CD4-positive, alpha-beta T cell treated with Interleukin-17A for 1 hour (primary cell): ENCODE results near the gene LPAR1.
"Not testable (repeated sequence)": the region's sequence is repeated elsewhere in the genome, so short reads cannot be mapped to it uniquely, and the experiment has no call there.

ENCODE experiments used
- DNase-seq: peaks from one replicate; pipeline ENCODE4 v3.0.0-alpha.2; 2020

LPAR1 gene

DNA sequence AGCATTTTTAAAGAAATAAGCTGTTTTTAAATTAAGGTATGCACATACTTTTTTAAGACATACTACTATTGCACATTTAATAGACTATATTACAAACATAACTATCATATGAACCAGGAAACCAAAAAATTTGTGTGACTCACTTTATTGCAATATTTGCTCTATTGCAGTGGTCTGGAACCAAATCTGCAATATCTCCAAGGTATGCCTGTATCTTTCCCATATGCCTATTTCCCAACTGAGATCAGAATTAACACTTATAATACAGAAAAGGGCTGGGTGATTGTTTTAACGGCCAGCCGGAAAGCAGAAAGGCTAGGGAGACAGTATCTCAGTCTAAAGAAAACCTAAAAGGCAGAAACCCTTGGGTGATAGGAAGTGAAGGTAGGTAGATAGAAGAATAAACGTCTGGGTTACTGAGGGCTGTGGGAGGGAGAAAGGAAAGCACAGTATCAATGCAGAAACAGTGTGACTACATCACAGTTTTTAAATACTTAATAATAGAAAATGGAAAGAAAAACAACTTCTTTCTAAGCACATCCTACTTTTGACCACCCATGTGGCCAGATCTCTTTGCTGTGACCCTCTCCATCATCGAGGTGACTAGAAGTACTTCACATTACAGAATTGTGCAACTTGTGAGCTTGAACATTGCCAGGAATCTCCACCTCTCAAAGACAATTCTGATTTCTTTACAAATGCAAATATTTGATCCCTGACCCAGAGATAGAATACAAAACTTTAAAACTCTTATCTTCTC is 126.4 kb downstream of the LPAR1 start:
- DNase-seq = no peak

DNA sequence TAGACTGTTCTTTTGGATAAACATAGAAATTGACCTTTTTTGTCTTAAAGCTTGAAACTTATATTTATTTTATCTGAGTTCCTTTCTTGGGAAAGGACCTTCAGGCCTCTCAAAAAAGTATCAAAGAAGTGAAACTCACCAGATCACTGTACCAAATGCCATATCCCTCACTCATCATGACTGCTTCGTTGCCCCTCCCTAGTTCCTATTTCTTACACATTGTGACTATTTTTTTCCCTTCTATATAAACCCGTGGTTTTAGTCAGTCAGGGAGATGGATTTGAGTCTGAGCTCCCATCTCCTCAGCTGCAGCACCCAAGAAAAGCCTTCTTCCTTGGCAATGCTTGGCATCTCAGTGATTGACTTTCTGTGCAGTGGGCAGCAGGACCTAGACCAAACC is 129.4 kb downstream of the LPAR1 start:
- DNase-seq = no peak

GRCh38 chr9:110900917-110901316 is 137.4 kb downstream of the LPAR1 start:
- no peak for DNase-seq

DNA sequence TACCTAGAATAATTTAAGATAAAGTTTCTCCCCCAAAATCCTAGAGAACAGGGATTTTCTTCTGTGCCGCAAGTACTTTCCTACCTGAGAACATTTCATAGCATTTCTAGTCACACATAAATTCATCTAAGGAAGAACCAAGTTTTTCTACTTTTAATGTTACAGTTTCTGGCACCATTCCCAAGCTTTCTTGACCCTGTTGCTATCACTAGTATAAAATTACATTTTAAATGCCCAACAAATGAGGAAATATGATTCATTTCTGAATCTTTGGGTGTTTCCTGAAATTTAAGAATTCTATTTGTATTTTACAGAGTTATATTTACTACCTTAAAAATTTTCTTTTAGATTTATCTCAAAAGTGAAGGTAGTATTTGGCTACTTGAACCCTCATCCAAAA is 137.8 kb downstream of the LPAR1 start:
- no peak for DNase-seq

DNA sequence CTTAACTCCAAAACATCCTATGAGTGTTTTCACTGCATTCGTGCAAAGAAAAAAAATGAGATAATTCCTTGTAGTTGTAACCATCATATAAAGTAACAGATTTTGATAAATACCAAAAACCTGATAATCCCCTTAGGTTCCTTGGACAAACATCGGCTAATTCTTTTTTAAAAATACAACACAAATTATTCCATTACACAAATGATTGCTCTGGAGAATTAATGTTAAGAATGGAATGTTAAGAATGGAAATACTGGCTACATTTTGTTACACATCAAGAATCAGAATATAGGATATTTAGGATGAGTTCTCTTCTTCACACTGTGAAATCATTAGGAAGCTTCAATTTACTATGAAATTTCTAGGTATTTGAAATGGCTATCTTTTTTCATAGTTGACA is 139.4 kb downstream of the LPAR1 start:
- no peak for DNase-seq

- no peak for DNase-seq
These were observed 139.9 kb downstream of the LPAR1 start for GRCh38 chr9:110898358-110898757.

GRCh38 chr9:110897943-110898342 is 140.3 kb downstream of the LPAR1 start:
- no peak for DNase-seq

DNA sequence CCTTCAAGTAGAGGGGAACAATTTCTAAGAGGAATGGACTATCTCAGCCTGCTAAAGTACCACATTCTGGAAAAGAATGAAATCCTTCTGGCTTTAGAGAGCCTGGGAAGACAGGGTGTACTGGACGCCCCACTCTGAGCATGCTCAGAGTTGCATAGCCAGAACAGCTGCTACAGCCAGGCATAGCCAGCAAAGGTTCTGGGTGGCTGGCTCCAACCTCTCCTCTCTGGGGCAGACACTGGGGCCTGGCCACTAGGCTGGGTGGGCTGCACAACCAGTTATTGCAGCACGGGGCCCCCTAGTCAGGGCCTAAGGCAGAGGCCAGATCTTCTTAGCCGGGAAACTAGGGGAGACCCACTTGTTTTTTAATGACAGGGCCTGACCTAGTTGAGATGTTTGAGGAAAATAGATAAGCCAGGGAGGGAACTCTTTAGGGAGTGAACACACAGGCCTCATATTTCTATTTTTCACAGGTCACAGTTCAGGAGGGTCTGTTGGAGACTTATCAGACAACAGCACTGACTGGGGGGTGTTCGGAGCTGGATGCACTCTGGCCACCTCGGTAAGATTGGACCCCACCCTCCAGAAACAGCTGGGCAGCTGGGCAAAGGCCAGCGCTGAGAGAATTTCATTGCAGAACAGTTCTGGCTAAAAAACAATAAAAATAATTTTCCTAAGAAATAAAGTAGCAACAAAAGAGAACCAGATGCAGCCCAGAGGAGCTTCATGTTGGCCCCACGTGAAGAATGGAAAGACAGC is 142.9 kb downstream of the LPAR1 start:
- DNase-seq = no peak

DNA sequence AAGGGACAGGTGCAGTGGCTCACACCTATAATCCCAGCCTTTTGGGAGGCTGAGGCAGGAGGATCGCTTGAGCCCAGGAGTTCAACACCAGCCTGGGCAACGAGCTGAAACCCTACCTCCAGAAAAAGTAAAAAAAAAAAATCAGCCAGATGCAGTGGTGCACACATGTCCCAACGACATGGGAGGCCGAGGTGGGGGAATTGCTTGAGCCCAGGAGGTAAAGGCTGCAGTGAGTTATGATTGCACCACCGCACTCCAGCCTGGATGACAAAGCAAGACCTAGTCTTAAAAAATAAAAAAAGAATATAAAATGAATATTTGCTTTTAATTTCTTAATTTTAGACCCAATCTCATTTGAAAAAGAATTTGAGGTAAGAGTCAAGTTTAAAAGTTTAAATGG is 143.5 kb downstream of the LPAR1 start:
- no peak for DNase-seq

GRCh38 chr9:110892689-110893088 is 145.6 kb downstream of the LPAR1 start:
- DNase-seq = no peak

DNA sequence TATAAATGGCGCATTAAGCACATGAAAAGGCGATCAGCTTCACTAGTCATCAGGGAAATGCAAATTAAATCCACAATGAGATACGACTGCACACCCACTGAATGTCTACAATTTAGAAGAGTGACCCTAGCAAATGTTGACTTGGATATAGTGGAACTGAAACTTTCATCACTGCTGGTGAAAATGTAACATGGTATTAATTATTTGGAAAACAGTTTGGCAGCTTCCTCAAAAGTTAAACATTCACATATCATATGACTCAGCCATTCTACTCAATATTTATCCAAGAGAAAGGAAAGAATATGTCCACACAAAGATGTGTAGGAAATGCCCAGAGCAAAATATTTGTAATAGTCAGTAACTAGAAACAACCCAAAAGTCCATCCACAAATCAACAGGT is 146.5 kb downstream of the LPAR1 start:
- no peak for DNase-seq

GRCh38 chr9:110890416-110890815 is 147.9 kb downstream of the LPAR1 start:
- DNase-seq = no peak

DNA sequence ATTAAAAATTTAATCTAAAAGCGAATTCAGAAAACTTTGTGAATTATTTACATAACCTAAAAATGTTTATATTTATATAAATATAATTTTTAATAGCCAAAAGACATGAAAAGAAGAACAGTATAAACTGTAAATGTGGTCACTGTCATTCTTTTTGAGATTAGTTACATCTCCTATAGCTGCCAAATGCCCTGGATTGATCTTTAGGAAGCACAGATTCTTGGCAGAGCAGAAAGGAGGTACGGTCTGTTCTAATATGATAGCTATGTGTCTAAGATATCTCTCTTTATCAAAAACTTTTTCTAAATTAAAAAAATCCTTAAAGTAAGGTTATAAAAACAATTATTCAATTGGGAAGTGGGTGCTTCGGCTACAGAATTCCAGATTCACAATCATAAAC is 151.0 kb downstream of the LPAR1 start:
- no peak for DNase-seq

DNA sequence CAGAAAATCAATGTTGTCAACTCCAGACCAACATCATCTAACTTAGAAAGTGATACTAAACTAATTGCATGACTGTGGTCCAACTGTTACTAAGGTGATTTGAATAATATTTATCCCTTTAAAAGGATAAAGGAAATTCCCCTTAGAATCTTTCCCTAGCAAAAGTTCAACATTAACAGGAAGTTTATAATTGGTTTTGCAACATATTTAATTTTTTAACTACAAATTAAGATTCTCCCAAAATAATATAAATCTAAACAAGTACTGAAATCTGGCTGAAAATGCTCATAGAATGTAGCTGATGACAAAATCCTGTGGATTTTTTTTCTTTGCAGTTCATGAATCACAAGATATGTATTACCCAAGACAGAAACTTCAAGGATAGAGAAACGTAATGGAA is 151.4 kb downstream of the LPAR1 start:
- no peak for DNase-seq

DNA sequence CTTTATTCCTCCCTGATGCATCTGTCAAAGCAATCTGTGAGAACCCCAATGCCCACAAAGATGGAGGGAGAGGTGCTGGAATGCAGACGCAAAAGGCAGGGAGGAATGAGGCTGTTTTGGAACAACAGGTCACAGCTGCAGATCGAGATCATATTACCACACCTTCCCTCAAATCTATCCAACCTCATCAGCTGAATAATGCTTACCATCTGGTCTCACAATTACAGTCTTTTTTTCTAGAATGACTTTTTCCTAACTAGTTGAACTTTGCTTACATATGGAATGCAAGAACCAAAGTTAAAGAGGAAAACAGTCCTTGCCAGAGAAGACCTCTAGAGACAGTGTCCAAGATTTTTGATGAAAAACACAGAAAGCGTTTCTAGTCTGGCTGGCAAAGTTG is 158.1 kb downstream of the LPAR1 start:
- no peak for DNase-seq

DNA sequence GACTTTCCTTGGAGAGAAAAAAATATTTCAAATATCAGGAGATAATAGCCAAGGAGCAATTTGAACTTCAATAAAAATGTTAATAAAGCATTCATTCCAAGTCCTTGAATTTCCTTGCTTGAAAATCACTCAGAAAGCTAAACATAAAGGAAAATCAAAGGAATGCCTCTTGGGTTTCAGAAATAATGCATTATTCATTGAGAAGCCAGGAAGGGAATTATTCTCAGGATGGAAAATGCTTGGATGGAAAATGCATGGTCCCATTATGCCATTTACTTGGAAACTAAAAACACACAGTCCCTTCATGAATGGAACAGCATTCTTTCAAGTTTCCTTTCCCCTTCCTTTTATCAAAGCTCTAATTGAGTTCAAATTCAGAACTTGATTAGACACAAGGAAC is 160.9 kb downstream of the LPAR1 start:
- DNase-seq = no peak

- DNase-seq = no peak
These were observed 161.3 kb downstream of the LPAR1 start for GRCh38 chr9:110876929-110877328.

DNA sequence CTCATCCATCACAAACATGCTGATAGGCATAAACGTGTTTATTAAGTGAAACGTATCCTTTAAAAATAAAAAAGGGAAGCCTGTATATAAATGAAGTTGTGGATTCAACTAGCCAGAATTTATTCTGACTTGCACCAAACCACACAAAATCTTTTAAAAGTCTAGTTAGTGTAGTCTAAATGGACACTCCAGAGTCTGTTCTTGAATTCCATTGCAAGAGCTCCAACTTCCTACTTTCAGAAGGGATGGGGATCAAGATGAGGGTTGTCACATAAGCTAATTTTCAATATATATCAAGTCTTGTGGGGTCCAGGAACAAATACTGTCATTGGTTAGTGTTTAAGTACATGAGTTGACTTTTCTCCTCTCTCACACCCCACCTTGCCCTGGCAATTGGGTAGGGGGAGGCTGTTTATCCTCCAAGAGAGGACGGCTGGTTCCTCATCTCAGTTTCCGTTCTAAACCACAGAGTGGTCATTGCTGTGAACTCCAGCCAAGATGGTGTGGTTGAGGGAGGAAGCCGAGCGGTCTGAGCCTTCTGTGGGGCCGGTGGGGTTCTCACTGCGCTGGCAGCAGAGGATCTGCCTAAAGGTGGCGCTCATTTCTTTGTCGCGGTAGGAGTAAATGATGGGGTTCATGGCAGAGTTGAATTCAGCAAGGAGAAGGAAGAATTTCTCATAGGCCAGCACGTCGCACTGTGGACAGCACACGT is 163.2 kb downstream of the LPAR1 start:
- peak; percentile 1 for DNase-seq

DNA sequence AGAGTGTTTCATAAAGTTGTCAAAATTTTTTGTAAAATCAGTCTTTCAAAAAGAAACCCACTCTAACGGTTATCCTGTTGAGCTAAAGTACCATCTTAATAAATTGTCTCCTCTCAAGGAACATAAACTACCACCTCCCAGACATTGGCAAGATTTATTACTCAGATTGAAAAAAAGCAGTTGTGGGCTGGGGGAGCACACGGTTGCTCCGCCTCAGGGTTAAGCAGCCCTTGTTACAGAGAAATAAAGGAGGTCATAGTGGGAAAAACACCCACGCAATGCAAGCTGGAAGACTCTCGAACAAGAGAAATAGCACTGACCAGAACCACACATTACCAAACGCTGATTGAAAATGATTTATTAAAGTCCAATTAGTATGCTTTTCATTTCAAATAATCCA is 165.3 kb downstream of the LPAR1 start:
- no peak for DNase-seq

DNA sequence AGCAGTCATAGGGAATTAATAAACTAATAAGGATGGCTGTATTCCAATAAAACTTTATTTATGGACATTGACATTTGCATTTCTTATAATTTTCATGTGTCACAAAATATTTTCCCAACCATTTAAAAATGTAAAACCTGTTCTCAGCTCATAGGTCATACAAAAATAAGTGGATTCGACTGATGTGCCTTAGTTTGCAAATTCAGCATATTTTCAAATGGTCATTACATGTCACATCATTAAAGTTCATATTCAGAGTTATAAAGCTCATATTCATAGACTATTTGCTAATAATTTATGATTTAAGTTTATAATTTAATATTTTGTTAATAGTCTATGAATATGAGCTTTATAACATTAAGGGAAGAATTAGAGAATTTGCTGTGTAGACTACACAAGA is 166.5 kb downstream of the LPAR1 start:
- DNase-seq = no peak

DNA sequence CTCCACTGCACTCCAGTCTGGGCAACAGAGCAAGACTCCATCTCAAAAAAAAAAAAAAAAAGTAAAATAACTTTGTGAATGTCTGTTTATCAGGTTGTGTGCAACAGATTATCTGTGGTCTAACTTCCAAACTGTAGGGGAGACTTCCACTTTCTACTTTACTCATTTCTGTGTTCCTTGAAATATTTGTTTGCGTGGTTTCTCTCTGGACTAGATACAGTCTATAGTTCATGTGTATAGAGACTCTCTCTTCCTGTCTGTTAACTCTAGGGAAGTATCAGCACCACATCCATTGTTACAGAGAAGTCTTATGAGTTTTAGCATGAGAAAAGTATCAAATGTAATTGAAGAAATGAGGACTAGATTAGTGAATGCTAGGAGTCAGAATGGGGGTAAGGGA is 168.3 kb downstream of the LPAR1 start:
- DNase-seq = no peak

DNA sequence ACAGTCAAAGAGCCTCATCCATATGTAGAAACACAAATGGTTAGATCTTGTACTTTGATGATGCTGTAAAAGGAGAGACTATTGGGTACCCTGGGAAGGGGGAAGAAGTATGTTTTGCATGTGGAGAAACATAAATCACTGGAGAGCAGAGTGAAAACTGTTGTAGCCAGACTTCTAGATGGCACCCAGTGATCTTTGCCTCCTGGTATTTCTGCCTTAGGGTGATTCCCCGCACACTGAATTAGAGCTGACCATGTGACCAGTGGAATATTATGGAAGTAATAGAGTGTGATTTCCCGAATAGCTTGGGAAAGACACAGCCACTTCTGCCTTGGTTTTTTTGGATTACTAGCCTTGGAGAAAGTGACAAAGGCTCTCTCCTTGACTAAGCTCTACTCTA is 174.3 kb downstream of the LPAR1 start:
- DNase-seq = no peak

DNA sequence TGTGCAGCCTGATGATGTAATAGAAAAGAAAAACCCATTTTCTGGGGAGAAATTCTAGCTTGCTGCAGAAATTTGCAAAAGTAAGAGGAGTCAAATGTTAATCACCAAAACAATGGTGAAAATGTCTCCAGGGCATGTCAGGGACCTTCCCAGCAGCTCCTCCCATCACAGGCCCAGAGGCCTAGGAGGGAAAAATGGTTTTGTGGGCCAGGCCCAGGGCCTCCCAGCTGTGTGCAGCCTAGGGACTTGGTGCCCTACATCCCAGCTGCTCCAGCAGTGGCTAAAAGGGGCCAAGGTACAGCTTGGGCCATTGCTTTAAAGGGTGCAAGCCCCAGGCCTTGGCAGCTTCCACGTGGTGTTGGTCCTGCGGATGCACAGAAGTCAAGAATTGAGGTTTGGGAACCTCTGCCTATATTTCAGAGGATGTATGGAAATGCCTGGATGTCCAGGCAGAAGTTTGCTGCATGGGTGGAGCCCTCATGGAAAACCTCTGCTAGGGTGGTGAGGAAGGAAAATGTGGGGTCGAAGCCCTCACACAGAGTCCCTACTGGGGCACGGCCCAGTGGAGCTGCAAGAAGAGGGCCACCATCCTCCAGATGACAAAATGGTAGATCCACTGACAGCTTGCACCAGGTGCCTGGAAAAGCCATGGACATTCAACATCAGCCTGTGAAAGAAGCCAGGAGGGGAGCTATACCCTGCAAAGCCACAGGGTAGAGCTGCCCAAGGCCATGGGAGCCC is 176.7 kb downstream of the LPAR1 start:
- DNase-seq = not testable (repeated sequence)
